ENCODE results near the gene HOXB2.

DNA sequence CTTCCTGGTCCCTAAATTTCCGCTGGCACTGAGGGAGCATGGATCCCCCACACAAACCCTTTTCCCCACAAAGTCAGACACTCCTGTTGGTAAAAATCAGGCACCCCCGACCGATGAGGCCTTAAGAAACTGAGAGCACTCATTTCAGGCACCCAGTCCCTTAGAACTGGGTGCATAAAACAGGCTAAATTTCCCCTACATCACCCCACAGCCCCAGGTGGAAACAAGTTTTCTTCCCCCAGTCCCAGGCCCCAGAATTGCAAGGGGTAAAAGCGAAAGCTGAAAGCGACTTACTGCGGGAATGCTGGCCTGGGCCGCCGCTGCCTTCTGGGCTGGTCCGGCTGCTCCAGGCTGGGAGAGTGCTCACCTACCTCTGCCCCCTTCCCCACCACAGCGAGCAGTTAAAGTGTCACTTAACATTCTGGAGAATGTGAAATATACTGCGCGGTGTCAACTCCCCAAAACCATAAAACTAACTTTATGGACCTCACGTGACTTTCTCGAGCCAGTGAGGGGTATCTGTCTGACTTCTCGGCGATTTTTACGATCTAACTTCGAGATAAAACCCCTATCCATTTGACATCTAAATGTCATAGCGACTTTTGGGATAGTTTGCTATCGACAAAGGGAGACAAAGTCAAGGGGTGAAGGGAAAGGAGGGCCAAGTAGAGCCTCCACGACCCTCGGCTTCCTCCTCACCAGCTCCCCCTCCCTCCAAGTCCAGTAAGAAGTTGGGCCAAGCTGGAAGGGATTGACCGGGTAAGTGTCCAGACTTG lies 45.1 kb upstream of the HOXB2 start, which contains the start of gene HOXB3:
- TF ChIP-seq, protein P1, sequence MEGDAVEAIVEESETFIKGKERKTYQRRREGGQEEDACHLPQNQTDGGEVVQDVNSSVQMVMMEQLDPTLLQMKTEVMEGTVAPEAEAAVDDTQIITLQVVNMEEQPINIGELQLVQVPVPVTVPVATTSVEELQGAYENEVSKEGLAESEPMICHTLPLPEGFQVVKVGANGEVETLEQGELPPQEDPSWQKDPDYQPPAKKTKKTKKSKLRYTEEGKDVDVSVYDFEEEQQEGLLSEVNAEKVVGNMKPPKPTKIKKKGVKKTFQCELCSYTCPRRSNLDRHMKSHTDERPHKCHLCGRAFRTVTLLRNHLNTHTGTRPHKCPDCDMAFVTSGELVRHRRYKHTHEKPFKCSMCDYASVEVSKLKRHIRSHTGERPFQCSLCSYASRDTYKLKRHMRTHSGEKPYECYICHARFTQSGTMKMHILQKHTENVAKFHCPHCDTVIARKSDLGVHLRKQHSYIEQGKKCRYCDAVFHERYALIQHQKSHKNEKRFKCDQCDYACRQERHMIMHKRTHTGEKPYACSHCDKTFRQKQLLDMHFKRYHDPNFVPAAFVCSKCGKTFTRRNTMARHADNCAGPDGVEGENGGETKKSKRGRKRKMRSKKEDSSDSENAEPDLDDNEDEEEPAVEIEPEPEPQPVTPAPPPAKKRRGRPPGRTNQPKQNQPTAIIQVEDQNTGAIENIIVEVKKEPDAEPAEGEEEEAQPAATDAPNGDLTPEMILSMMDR (IDR thresholded peaks at IDR 0.05; ENCODE audit: low read depth, low read length, poor library complexity, severe bottlenecking), result no peak
- no peak; the same call in 1 of the 2 replicates for TF ChIP-seq EZH2phosphoT487 (IDR thresholded peaks at IDR 0.05; ENCODE audit: borderline replicate concordance, low read length)

All from DOHH2 (cell line).